ENCODE results near the gene SCNN1A.

Gene SCNN1A

DNA sequence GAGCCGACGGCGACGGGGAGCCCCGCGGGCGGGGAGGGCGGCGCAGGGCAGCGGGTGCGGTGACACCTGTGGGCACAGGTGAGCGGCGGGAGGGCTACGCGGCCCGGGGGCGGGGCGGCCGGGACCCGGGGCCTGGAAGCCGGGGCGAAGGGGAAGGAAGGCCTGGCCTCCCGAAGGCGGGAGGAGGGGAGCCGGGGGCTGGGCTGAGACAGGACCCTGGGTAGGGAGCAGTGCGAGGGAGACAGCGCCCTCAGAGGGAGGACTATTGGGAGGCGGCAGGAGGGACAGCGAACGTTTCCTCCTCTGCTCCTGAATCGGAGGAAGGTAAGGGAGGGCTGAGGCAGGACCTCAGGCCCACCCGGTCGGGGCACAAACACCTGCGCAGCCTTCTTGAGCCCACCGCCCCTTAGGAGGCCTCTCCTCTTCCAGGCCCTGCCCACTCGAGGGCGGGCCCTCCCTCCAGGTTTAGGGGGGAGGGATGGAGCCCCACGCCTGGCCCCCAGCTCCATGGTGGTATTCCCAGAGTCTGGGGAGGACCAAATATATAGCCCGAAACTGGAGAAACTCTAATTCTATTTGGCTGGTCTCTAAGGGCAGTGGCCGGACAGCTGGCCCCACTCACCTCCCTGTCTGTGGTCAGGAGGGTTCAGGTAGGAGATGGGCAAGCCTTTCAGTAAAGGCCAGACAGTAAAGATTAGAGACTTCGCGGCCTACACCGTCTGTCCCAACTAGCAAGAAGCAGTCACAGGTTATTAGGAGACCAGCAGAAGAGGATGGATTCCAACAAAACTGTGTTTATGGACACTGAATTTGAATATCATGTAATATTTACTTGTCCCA is 64.4 kb downstream of the SCNN1A start:
- no peak for DNase-seq (ENCODE audit: low read depth)

GRCh38 chr12:6307529-6307928 is 67.8 kb downstream of the SCNN1A start:
- no peak overlapping the region for H3K4me3 ChIP-seq (ENCODE audit: low read depth, low read length)
- TF ChIP-seq CTCF (IDR thresholded peaks at IDR 0.05; ENCODE audit: control insufficient read depth, extremely low read depth, insufficient read depth) = no peak
- DNase-seq (ENCODE audit: low read depth) = no peak

More for the DNA sequence above, 64.4 kb downstream of the SCNN1A start:
- TF ChIP-seq CTCF (IDR thresholded peaks at IDR 0.05; ENCODE audit: control insufficient read depth, extremely low read depth, insufficient read depth) = no peak
- H3K4me3 ChIP-seq (ENCODE audit: low read depth, low read length) = peak overlapping the region; percentile 36; the same call in 1 of the 2 replicates

DNA sequence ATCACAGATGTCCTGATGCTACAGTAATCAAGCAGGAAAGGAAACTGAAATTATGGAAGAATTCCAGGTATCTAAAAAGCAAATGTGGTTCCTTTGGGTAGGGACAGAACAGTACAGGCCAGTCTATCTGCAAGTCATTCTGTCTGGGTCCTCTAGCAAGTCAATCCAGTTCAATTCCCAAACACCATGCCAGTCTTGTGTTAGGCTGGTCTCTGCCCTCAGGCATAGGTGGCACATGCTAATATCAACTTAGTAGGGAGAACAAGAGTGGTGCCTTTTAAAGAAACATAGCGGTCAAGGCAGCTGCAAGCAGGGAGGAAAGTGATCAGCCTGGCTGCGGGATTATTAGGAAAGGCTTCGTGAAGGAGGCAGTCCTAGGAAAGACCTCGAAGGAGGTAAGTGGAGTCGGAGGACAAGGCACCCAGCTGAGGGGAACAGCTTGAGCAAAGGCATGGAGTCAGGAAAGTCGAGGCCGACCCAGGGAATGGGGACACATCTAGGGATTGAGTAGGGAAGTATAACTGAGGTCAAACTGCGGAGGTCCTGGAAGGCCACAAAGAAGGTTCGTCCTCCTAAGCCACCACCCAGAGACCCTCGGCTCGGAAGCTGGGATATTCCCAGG is 68.7 kb downstream of the SCNN1A start:
- no peak for TF ChIP-seq CTCF (IDR thresholded peaks at IDR 0.05; ENCODE audit: control insufficient read depth, extremely low read depth, insufficient read depth)
- DNase-seq (ENCODE audit: low read depth) = no peak
- no peak overlapping the region for H3K4me3 ChIP-seq (ENCODE audit: low read depth, low read length)

DNA sequence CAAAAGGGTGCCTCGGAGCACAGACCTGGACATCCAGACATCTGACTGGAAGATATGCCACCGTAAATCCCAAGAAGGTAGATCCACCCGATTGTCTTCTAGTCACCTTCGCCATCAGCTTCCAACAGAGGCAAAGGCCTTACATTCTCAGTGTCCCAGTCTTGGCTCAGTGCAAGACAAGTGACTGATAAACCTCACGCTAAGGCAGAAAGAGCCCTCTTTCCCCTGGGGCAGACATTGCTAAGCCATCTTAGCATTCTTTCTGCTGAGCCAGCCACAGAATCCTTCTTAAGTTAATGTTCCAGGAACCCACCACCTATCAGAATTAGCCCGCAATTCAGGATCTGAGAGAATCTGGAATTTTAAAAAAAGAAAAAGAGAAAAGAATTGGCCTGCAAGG is 69.2 kb downstream of the SCNN1A start:
- H3K4me3 ChIP-seq (ENCODE audit: low read depth, low read length) = no peak overlapping the region
- TF ChIP-seq CTCF (IDR thresholded peaks at IDR 0.05; ENCODE audit: control insufficient read depth, extremely low read depth, insufficient read depth) = no peak
- DNase-seq (ENCODE audit: low read depth) = no peak

DNA sequence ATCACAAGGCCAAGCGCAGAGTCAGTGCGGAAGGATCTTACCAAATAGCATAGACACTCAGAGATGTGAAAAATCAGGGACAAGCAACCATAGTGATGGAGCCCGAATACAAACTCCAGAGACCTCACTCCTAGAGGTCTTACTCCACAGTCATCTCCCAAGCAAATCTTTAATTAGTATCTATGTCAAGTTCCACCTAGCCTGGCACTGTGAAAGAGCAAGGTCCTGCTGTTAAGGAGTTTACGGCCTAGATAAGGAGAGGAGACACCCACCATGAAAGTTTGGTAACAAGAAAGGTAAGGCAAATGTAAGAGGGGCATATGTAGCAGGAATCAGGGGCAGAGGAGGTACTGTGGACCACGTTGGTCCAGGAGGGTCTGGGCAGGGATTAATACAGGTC is 72.3 kb downstream of the SCNN1A start:
- DNase-seq (ENCODE audit: low read depth) = no peak
- no peak for TF ChIP-seq CTCF (IDR thresholded peaks at IDR 0.05; ENCODE audit: control insufficient read depth, extremely low read depth, insufficient read depth)
- H3K4me3 ChIP-seq (ENCODE audit: low read depth, low read length) = no peak overlapping the region

DNA sequence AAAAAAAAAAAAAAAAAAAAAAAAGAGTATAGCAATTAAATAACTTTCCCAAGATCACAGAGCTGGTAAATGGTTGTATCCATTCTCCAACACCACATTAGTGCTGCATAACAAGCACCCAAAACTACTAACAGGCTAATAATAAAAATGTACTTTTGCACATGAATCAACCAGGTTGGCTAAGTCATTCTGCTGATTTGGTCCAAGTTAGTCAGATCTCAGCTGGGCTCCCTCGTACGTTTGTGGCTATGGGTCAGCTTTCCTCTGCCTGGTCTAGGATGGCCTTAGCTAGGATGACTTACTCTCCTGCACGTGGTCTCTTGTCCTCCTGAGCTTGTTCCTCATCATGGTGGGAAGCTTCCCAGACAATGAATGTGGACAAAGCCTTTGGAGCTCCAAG is 72.7 kb downstream of the SCNN1A start:
- DNase-seq (ENCODE audit: low read depth) = no peak
- no peak for TF ChIP-seq CTCF (IDR thresholded peaks at IDR 0.05; ENCODE audit: control insufficient read depth, extremely low read depth, insufficient read depth)
- no peak overlapping the region for H3K4me3 ChIP-seq (ENCODE audit: low read depth, low read length)

Data from LNCaP clone FGC (cell line).